Measurements from ENCODE around the gene PRKACA.

- no peak for TF ChIP-seq EZH2 (IDR thresholded peaks at IDR 0.05; ENCODE audit: insufficient read depth, poor library complexity, severe bottlenecking)
- no peak for TF ChIP-seq EZH2phosphoT487 (IDR thresholded peaks at IDR 0.05; ENCODE audit: insufficient read depth, low read depth)
These were observed 846 bp upstream of the PRKACA start for GRCh38 chr19:14118165-14119051.

All from GM23248 (cell line).